Sigmoid colon (tissue), 7 donors: ENCODE results near the gene HILPDA. TPM values are rescaled to one million over a fixed set of nuclear protein-coding genes. Genes with fewer than 3 reads are reported as not detected.
A peak's percentile ranks its signal among the peaks of the same experiment; 100 is the strongest.

ENCODE experiments used
- DNase-seq: peaks from one replicate; pipeline ENCODE4 v3.0.0-alpha.2; 2019
- H3K27ac ChIP-seq, 4 donors: fragments of 200-600 bp; sonication (generic); one replicate each; pipeline ENCODE4 v1.5.1; 2016 to 2019; ENCODE audit warnings: mild to moderate bottlenecking in 1 of 4
- H3K27me3 ChIP-seq, 3 donors: fragments of 200-600 bp; sonication (generic); one replicate each; pipeline ENCODE4 v1.5.1; 2019; ENCODE audit warnings: mild to moderate bottlenecking in 1 of 3
- H3K36me3 ChIP-seq, 4 donors: fragments of 200-600 bp; sonication (generic); one replicate each; pipeline ENCODE4 v1.5.1; 2016 to 2019
- H3K4me1 ChIP-seq, 4 donors: fragments of 200-600 bp; sonication (generic); one replicate each; pipeline ENCODE4 v1.5.1; 2017 to 2019
- H3K4me3 ChIP-seq, 4 donors: fragments of 200-600 bp; sonication (generic); one replicate each; pipeline ENCODE4 v1.5.1; 2017 to 2019; ENCODE audit warnings: mild to moderate bottlenecking in 2 of 4, moderate library complexity in 1 of 4
- H3K9me3 ChIP-seq, 4 donors: fragments of 200-600 bp in 3 of 4; sonication (generic) in 3 of 4; one replicate each; pipeline versions ENCODE4 v1.5.1 to v1.6.1; 2013 to 2019
- CTCF ChIP-seq, 4 experiments: fragments of 450-650 bp in 3 of 4; fragments of 200-600 bp in 1 of 4; IDR thresholded peaks; one replicate each; pipeline ENCODE4 v1.5.1; 2016 to 2019; ENCODE audit warnings: antibody characterized with exemption in 4 of 4, mild to moderate bottlenecking in 3 of 4, moderate library complexity in 2 of 4
- EP300 ChIP-seq, 4 donors: sonication (generic); formaldehyde crosslinking; IDR thresholded peaks; one replicate each; pipeline ENCODE4 v1.6.1; 2017; ENCODE audit warnings: antibody characterized with exemption in 4 of 4
- POLR2A ChIP-seq, 2 donors: fragments of 450-650 bp; IDR thresholded peaks; one replicate each; pipeline ENCODE4 v1.6.1; 2016; ENCODE audit warnings: antibody characterized with exemption in 2 of 2, mild to moderate bottlenecking in 2 of 2, moderate library complexity in 2 of 2
- POLR2AphosphoS5 ChIP-seq, 4 donors: sonication (generic); formaldehyde crosslinking; IDR thresholded peaks; one replicate each; pipeline ENCODE4 v1.6.1; 2017; ENCODE audit warnings: antibody characterized with exemption in 4 of 4
- WGBS, 2 donors: extraction: QIAGEN DNeasy Blood & Tissue Kit; methylation state at CpG; one replicate each; pipeline ENCODE4 v1.1.7; 2013; 5-methylcytosine and 5-hydroxymethylcytosine counted together
- intact Hi-C: fragments of 100-400 bp; cut with DNase I; formaldehyde crosslinking; loops from one replicate; pipeline ENCODE4 v1.15.1; 2023
- polyA plus RNA-seq, 3 donors: library from polyadenylated mRNA; stranded (reverse); fragments of 200-250 nt; gene quantifications; one replicate each; pipeline ENCODE4 v1.2.3, GENCODE V29; 2013
- total RNA-seq, 4 donors: library from RNA; depleted of rRNA; stranded (reverse); fragments of >200 nt; gene quantifications; one replicate each; pipeline ENCODE4 v1.1.0, GENCODE V29; 2016
- donor health status: healthy with polysubstance abuse.
- donor health status: Bipolar disorder and iron deficiency.
- donor health status: healthy.

Gene HILPDA
- total and polyA plus RNA-seq, 7 donors, result 3.6 to 12.8 (median 10.9) TPM

DNA sequence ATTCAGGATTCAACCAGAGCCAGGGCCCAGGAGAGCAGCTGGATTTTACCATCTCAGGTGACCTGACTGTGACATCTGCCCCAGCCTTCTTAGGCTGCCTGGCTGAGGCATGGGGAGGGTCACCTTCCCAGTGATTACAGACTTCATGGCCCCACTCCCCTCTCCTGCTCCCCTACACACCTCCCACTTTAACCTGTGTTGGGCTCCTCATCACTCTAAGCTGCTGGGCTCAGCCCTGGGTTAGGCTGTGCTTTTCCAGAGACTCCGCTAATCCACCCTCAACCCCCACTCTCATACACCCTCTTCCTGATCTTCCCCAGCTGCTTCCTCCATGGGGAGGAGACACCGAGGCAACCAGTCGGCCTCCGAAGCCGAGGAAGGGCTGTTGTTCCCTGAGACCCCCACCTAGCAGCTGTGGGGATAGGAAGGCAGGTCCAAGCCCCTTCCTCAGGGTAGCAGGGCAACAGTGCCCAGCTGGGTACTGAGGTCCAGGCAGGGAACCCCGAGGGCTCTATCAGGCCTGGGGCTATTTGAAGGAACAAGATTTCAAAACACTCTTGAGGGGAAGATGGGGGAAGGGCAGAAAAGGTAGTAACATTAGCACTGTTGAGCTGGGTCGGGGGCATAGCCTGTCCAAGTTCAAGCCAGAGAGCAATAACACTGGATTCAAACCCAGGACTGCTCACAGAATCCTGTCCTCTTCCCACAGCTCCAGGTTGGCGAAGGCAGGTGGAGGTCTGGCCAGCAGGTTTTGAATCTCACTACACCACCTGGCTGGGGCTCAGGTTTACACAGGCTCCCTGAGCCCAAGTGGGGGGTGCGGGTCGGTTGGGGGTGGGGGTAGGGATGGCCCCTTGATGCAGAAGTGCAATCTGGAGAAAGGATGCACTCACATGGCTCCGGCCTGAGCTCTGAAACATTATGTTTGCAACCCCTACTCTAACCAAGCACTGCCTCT, 47.6 kb upstream of the HILPDA start:
- Histone ChIP-seq H3K9me3 (no peaks in the 10 kb centered on the region), H3K4me3 (peak overlapping the region in 3 of 4 donors; percentile 57 to 73 (median 69)), H3K4me1 (peaks cover 0 to 56% (median 45%) of the 10 kb centered on the region in 4 donors), H3K36me3 (no peaks in the 10 kb centered on the region), H3K27me3 (no peaks in the 10 kb centered on the region), H3K27ac (peak overlapping the region; percentile 91 to 94 (median 94))
- intact Hi-C loops, result loop anchor here (2.0 to 5.0 kb wide), 2 partner anchors 49 to 821 kb away; partner anchors contain the start of genes ARF5 and GCC1
- no peak for DNase-seq
- no peak for TF ChIP-seq POLR2A (IDR thresholded peaks at IDR 0.05)
- no peak for TF ChIP-seq POLR2AphosphoS5 (IDR thresholded peaks at IDR 0.05)
- no peak for TF ChIP-seq EP300 (IDR thresholded peaks at IDR 0.05)
- no peak for TF ChIP-seq CTCF (IDR thresholded peaks at IDR 0.05)
- WGBS, 2 donors, result 64 to 72% methylated on average over 11 of the region's 11 CpGs

GRCh38 chr7:128408709-128409595, 46.7 kb upstream of the HILPDA start:
- TF ChIP-seq POLR2A (IDR thresholded peaks at IDR 0.05) (no peak), POLR2AphosphoS5 (IDR thresholded peaks at IDR 0.05) (peak in 1 of 4 donors; percentile 4), EP300 (IDR thresholded peaks at IDR 0.05) (no peak), CTCF (IDR thresholded peaks at IDR 0.05) (no peak)
- H3K9me3 ChIP-seq, result no peaks in the 10 kb centered on the region
- H3K27ac ChIP-seq, result peak overlapping the region; percentile 91 to 94 (median 94)
- H3K27me3 ChIP-seq, result no peaks in the 10 kb centered on the region
- intact Hi-C loops, result loop anchor here (5.0 kb wide), 1 partner anchor 822 kb away; the partner anchor contains the start of genes ARF5 and GCC1
- H3K4me1 ChIP-seq, result peaks cover 0 to 55% (median 45%) of the 10 kb centered on the region in 4 donors
- peak overlapping the region; percentile 57 to 73 (median 64) for H3K4me3 ChIP-seq
- peak; percentile 80 for DNase-seq
- WGBS, 2 donors, result 32 to 36% methylated on average over 25 of the region's 25 CpGs
- no peaks in the 10 kb centered on the region for H3K36me3 ChIP-seq

GRCh38 chr7:128409596-128410450, 45.9 kb upstream of the HILPDA start, which contains the start of gene IMPDH1:
Gene IMPDH1 (minus strand): TSS chr7:128409982. CDS start chr7:128409901, 81 bp downstream.
- peak; percentile 96 for DNase-seq

More at GRCh38 chr7:128409596-128410450, 45.9 kb upstream of the HILPDA start, which contains the start of gene IMPDH1:
- Histone ChIP-seq H3K4me3 (peak within 1 kb of the TSS; percentile 57 to 73 (median 64)), H3K4me1 (peaks cover 0 to 47% (median 38%) of the 10 kb centered on the region in 4 donors), H3K9me3 (no peaks in the 10 kb centered on the region), H3K27me3 (no peaks in the 10 kb centered on the region), H3K27ac (peak within 1 kb of the TSS; percentile 91 to 94 (median 94)), H3K36me3 (no peaks in the 10 kb centered on the region)
- 0 to 1% methylated on average over 87 of the region's 87 CpGs for WGBS, 2 donors
- TF ChIP-seq EP300 (IDR thresholded peaks at IDR 0.05) (no peak), POLR2AphosphoS5 (IDR thresholded peaks at IDR 0.05) (peak; percentile 81 to 87 (median 82)), CTCF (IDR thresholded peaks at IDR 0.05) (no peak), POLR2A (IDR thresholded peaks at IDR 0.05) (peak in 1 of 2 donors; percentile 52)
- intact Hi-C loops, result loop anchor here (5.0 kb wide), 1 partner anchor 823 kb away; the partner anchor contains the start of genes ARF5 and GCC1
